Neural progenitor cell (in vitro differentiated cells): ENCODE results near the gene SMAD6. TPM values are rescaled to one million over a fixed set of nuclear protein-coding genes. Genes with fewer than 3 reads are reported as not detected.

Experiments used
- DNase-seq: peaks from one replicate; pipeline ENCODE4 v3.0.0-alpha.2; 2016; ENCODE audit warnings: low spot score
- H2AFZ ChIP-seq: fragments of 200-600 bp; sonication (generic); replicated peaks from 2 replicates; pipeline ENCODE4 v1.6.1; 2016; ENCODE audit warnings: antibody characterized with exemption
- H3F3A ChIP-seq: fragments of 200-600 bp; sonication (generic); 2 replicates; pipeline ENCODE4 v1.6.1; 2016; ENCODE audit warnings: antibody characterized with exemption, low read depth
- H3K27ac ChIP-seq: fragments of 200-600 bp; sonication (generic); 2 replicates; pipeline ENCODE4 v1.5.1; 2016; ENCODE audit warnings: mild to moderate bottlenecking
- H3K27me3 ChIP-seq: fragments of 200-600 bp; sonication (generic); 2 replicates; pipeline ENCODE4 v1.6.1; 2016; ENCODE audit warnings: mild to moderate bottlenecking, moderate library complexity
- H3K36me3 ChIP-seq: fragments of 200-600 bp; sonication (generic); 2 replicates; pipeline ENCODE4 v1.5.1; 2016
- H3K4me1 ChIP-seq: fragments of 200-600 bp; sonication (generic); 2 replicates; pipeline ENCODE4 v1.6.1; 2016; ENCODE audit warnings: mixed run types
- H3K4me2 ChIP-seq: fragments of 200-600 bp; sonication (generic); 2 replicates; pipeline ENCODE4 v1.6.1; 2016
- H3K4me3 ChIP-seq: fragments of 200-600 bp; sonication (generic); 2 replicates; pipeline ENCODE4 v1.5.1; 2016
- H3K79me2 ChIP-seq: fragments of 200-600 bp; sonication (generic); 2 replicates; pipeline ENCODE4 v1.6.1; 2016; ENCODE audit warnings: low read depth
- H3K9ac ChIP-seq: fragments of 200-600 bp; sonication (generic); 2 replicates; pipeline ENCODE4 v1.6.1; 2016
- H3K9me3 ChIP-seq: fragments of 200-600 bp; sonication (generic); 2 replicates; pipeline ENCODE4 v1.5.1; 2016; ENCODE audit warnings: low read depth
- H4K20me1 ChIP-seq: fragments of 200-600 bp; sonication (generic); 2 replicates; pipeline ENCODE4 v1.6.1; 2016; ENCODE audit warnings: low read depth
- H3K27ac Mint-ChIP-seq: 3 replicates; pipeline ENCODE4 v1.8.0; 2021; ENCODE audit warnings: mixed read lengths
- H3K27me3 Mint-ChIP-seq: 2 replicates; pipeline ENCODE4 v1.8.0; 2022; ENCODE audit warnings: low read depth, mild to moderate bottlenecking, inconsistent platforms, moderate library complexity, mixed read lengths; ENCODE audit not compliant: insufficient read depth
- H3K36me3 Mint-ChIP-seq: 3 replicates; pipeline ENCODE4 v1.8.0; 2021; ENCODE audit warnings: mixed read lengths
- H3K4me1 Mint-ChIP-seq: 3 replicates; pipeline ENCODE4 v1.8.0; 2021; ENCODE audit warnings: mixed read lengths
- H3K4me3 Mint-ChIP-seq: 3 replicates; pipeline ENCODE4 v1.8.0; 2021; ENCODE audit warnings: mild to moderate bottlenecking, moderate library complexity, mixed read lengths
- H3K9me3 Mint-ChIP-seq: 3 replicates; pipeline ENCODE4 v1.8.0; 2020; ENCODE audit warnings: mixed read lengths
- EZH2 ChIP-seq: fragments of 200-600 bp; sonication (generic); IDR thresholded peaks from 2 replicates; pipeline ENCODE4 v1.6.1; 2017; ENCODE audit warnings: antibody characterized with exemption, mild to moderate bottlenecking, moderate library complexity
- EZH2phosphoT487 ChIP-seq: fragments of 200-600 bp; sonication (generic); IDR thresholded peaks from 2 replicates; pipeline ENCODE4 v1.6.1; 2017; ENCODE audit warnings: antibody characterized with exemption
- total RNA-seq: library from RNA; depleted of rRNA; stranded (reverse); fragments of >200 nt; gene quantifications from 2 replicates; pipeline ENCODE4 v1.2.3, GENCODE V29; 2015; ENCODE audit warnings: low replicate concordance
- TF ChIP-seq, protein P1 (sequence below): fragments of 200-600 bp; sonication (generic); IDR thresholded peaks from 2 replicates; pipeline ENCODE4 v1.5.1; 2017; ENCODE audit warnings: antibody characterized with exemption, mild to moderate bottlenecking

SMAD6 gene
- total RNA-seq, 1 donor from 2014 or later = 3.4 TPM

- Histone ChIP-seq H3F3A (peaks cover 12% of the 10 kb centered on the region), H2AFZ (peak overlapping the region; percentile 38), H3K36me3 (no peaks in the 10 kb centered on the region), H3K27ac (no peak overlapping the region), H3K9ac (no peak overlapping the region), H3K27me3 (no peaks in the 10 kb centered on the region), H3K4me3 (no peak overlapping the region), H3K79me2 (no peaks in the 10 kb centered on the region), H3K9me3 (no peaks in the 10 kb centered on the region), H3K4me2 (peak overlapping the region; percentile 70), H3K4me1 (peaks cover 40% of the 10 kb centered on the region), H4K20me1 (no peaks in the 10 kb centered on the region)
- Mint-ChIP-seq H3K36me3 (no peaks in the 10 kb centered on the region), H3K27ac (peak overlapping the region; percentile 85), H3K9me3 (no peaks in the 10 kb centered on the region), H3K4me1 (peaks cover 55% of the 10 kb centered on the region), H3K4me3 (no peak overlapping the region), H3K27me3 (peaks cover 12% of the 10 kb centered on the region)
- TF ChIP-seq, protein P1, sequence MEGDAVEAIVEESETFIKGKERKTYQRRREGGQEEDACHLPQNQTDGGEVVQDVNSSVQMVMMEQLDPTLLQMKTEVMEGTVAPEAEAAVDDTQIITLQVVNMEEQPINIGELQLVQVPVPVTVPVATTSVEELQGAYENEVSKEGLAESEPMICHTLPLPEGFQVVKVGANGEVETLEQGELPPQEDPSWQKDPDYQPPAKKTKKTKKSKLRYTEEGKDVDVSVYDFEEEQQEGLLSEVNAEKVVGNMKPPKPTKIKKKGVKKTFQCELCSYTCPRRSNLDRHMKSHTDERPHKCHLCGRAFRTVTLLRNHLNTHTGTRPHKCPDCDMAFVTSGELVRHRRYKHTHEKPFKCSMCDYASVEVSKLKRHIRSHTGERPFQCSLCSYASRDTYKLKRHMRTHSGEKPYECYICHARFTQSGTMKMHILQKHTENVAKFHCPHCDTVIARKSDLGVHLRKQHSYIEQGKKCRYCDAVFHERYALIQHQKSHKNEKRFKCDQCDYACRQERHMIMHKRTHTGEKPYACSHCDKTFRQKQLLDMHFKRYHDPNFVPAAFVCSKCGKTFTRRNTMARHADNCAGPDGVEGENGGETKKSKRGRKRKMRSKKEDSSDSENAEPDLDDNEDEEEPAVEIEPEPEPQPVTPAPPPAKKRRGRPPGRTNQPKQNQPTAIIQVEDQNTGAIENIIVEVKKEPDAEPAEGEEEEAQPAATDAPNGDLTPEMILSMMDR = no peak
- TF ChIP-seq EZH2 (no peak), EZH2phosphoT487 (no peak)
- DNase-seq = no peak
Observed at GRCh38 chr15:66655511-66655910, 46.5 kb upstream of the SMAD6 start.

DNA sequence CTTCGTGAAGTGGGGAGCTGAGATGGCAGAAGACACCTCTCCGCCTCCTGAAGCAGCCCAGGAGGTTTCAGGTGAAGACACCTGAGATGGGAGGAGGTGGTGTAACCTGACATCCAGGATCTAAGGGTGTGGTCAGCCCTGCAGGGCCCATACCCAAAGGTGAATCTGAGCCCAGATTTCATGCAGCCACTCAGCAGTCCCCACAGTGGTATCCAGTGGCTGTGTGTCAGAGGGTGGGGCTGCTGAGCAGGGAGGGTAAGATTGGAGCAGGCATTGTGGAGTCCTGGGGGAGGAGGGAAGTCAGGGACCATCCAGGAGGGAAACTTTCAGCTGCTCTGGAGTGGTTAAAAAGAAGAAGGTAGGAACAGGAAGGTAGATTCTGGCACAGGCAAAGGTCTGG, 46.0 kb upstream of the SMAD6 start:
- Histone ChIP-seq H4K20me1 (no peaks in the 10 kb centered on the region), H3K9me3 (no peaks in the 10 kb centered on the region), H3K27ac (no peak overlapping the region), H3K36me3 (no peaks in the 10 kb centered on the region), H3K4me3 (no peak overlapping the region), H3K9ac (no peak overlapping the region), H3K4me2 (no peak overlapping the region), H2AFZ (peak overlapping the region; percentile 38), H3K4me1 (peaks cover 40% of the 10 kb centered on the region), H3K79me2 (no peaks in the 10 kb centered on the region), H3F3A (peaks cover 12% of the 10 kb centered on the region), H3K27me3 (no peaks in the 10 kb centered on the region)
- peak overlapping the region; percentile 30 for H3K4me3 Mint-ChIP-seq
- DNase-seq = no peak
- peaks cover 58% of the 10 kb centered on the region for H3K4me1 Mint-ChIP-seq
- H3K9me3 Mint-ChIP-seq = no peaks in the 10 kb centered on the region
- peak overlapping the region; percentile 69 for H3K27ac Mint-ChIP-seq
- TF ChIP-seq EZH2 (no peak), EZH2phosphoT487 (no peak)
- TF ChIP-seq, protein P1 = no peak
- H3K27me3 Mint-ChIP-seq = peaks cover 12% of the 10 kb centered on the region
- no peaks in the 10 kb centered on the region for H3K36me3 Mint-ChIP-seq

- DNase-seq = peak; percentile 87
- Histone ChIP-seq H3K27me3 (no peaks in the 10 kb centered on the region), H3K79me2 (no peaks in the 10 kb centered on the region), H3F3A (peaks cover 18% of the 10 kb centered on the region), H3K36me3 (no peaks in the 10 kb centered on the region), H4K20me1 (no peaks in the 10 kb centered on the region), H2AFZ (no peak overlapping the region), H3K4me3 (no peak overlapping the region), H3K9ac (no peak overlapping the region), H3K4me2 (peak overlapping the region; percentile 7), H3K4me1 (peaks cover 49% of the 10 kb centered on the region), H3K9me3 (no peaks in the 10 kb centered on the region), H3K27ac (peak overlapping the region; percentile 61)
- Mint-ChIP-seq H3K4me3 (peak overlapping the region; percentile 66), H3K4me1 (peaks cover 67% of the 10 kb centered on the region), H3K27ac (peak overlapping the region; percentile 96), H3K36me3 (no peaks in the 10 kb centered on the region), H3K27me3 (peaks cover 11% of the 10 kb centered on the region), H3K9me3 (no peaks in the 10 kb centered on the region)
- TF ChIP-seq EZH2phosphoT487 = no peak
- no peak for TF ChIP-seq EZH2
- TF ChIP-seq, protein P1 = no peak
Observed at GRCh38 chr15:66657185-66658020, 44.6 kb upstream of the SMAD6 start.
